ENCODE measurements around the gene CRHR1. TPM values are rescaled to one million over a fixed set of nuclear protein-coding genes. Genes with fewer than 3 reads are reported as not detected.
"Not testable (repeated sequence)": the region's sequence is repeated elsewhere in the genome, so short reads cannot be mapped to it uniquely, and the experiment has no call there.

CRHR1 gene
- polyA plus RNA-seq, 3 donors, result 0.10 to 0.67 TPM; not detected in 1

- WGBS, 3 donors, result 58 to 69% (median 65%) methylated on average over 15 of the region's 15 CpGs
- H3K27ac ChIP-seq (ENCODE audit: low read depth, low read length), result no peak overlapping the region
These were observed 64.9 kb downstream of the CRHR1 start for GRCh38 chr17:45848868-45849535.

GRCh38 chr17:45849536-45849990, 65.4 kb downstream of the CRHR1 start:
- 74 to 78% (median 77%) methylated on average over 6 to 7 of the region's 7 CpGs for WGBS, 3 donors

GRCh38 chr17:45850011-45850410, 65.9 kb downstream of the CRHR1 start:
- no peak overlapping the region for H3K27ac ChIP-seq (ENCODE audit: low read depth, low read length)
- WGBS, 3 donors, result 69 to 72% (median 72%) methylated on average over 4 of the region's 4 CpGs

More at GRCh38 chr17:45849536-45849990, 65.4 kb downstream of the CRHR1 start:
- H3K27ac ChIP-seq (ENCODE audit: low read depth, low read length), result no peak overlapping the region

- 83 to 89% (median 88%) methylated on average over 5 of the region's 5 CpGs for WGBS, 3 donors
- H3K27ac ChIP-seq (ENCODE audit: low read depth, low read length), result no peak overlapping the region
These were observed 66.3 kb downstream of the CRHR1 start for GRCh38 chr17:45850468-45850867.

- no peak overlapping the region for H3K27ac ChIP-seq (ENCODE audit: low read depth, low read length)
- WGBS, 3 donors, result 80 to 87% (median 84%) methylated on average over 6 of the region's 6 CpGs
These were observed 66.9 kb downstream of the CRHR1 start for GRCh38 chr17:45851022-45851421.

DNA sequence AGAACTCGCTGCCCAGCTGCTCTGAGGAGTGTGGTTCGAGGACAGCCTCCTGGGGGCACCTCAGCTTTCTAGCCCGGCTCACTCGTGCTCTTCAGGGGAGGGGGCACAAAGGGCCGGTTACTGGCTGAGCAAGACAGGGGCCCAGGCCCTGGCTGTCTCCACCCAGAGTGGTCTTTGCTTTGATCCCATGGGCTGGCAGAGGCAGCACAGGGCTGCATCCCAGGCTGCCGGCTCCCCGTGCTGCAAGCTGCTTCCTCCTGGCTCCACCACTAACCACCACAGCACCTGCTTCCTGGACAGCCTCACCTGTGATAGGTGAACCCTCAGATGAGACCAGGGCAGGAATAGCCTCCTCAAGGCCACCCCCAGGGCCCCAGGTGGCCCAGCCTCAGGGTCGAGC, 67.3 kb downstream of the CRHR1 start:
- WGBS, 3 donors, result 35 to 39% (median 38%) methylated on average over 8 of the region's 8 CpGs
- H3K27ac ChIP-seq (ENCODE audit: low read depth, low read length), result no peak overlapping the region

DNA sequence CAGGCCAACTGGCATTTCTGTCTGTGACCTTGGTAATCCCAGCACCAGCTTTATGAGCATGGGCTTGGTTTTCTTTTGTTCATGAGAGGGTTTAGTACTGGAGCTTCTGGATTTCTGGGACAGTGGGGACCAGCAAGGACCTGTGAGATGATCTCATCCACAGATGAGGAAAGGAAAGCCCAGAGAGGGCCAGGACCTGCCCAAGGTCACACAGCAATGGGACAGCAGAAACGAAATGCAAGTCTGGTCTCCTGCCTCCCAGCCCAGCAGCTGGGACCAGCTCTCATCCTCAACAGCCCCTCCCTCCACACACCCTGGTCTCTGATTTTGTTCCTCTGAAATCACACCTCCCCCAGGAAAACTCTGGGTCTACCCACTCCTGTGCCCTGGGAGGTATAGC, 67.8 kb downstream of the CRHR1 start:
- no peak overlapping the region for H3K27ac ChIP-seq (ENCODE audit: low read depth, low read length)
- 18 to 77% (median 73%) methylated on average over 1 of the region's 1 CpG for WGBS, 3 donors

DNA sequence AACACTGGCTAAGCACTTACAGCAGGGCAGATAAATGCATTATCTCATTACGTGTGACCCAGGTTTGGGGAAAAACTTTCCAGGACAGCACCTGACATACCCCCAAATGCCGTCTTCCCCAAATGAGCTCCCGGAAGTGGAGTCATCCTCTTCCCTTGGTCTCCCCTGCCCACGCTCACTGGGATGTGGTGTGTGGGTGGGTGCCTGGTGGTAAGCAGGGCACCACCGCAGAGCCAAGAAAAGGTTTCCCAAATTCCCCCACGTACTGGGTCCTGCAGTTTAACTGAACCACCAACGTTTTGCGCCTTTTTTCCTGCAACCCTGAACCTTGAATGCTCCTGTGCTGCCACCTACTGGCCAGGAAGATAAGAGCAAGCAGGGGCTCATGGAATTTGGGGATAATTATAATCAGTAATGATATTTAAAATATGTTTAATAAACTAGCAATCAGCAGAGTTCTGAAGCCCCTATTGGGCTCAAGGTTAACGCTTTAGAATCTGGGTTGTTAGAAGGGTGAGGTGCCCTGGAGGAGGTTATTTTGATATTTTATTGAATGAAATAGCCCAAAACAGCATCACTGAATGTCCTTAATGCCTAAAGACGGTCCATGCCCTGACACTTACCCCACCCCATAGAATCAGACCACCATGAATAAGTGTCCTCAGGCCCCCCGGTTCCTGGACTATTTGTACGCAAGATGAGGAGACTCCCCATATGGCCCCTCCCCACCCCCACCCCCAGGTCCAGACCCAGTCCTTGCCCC, 68.6 kb downstream of the CRHR1 start:
- 20 to 22% (median 22%) methylated on average over 12 of the region's 12 CpGs for WGBS, 3 donors

GRCh38 chr17:45854209-45854608, 70.1 kb downstream of the CRHR1 start:
- no peak overlapping the region for H3K27ac ChIP-seq (ENCODE audit: low read depth, low read length)
- 72 to 83% (median 79%) methylated on average over 9 of the region's 9 CpGs for WGBS, 3 donors

More for the DNA sequence above, 68.6 kb downstream of the CRHR1 start:
- H3K27ac ChIP-seq (ENCODE audit: low read depth, low read length), result no peak overlapping the region

- 45 to 55% (median 51%) methylated on average over 2 of the region's 2 CpGs for WGBS, 3 donors
- H3K27ac ChIP-seq (ENCODE audit: low read depth, low read length), result no peak overlapping the region
These were observed 71.7 kb downstream of the CRHR1 start for GRCh38 chr17:45855691-45856336.

GRCh38 chr17:45857977-45858708, 74.0 kb downstream of the CRHR1 start:
- 32 to 42% (median 37%) methylated on average over 10 of the region's 10 CpGs for WGBS, 3 donors
- H3K27ac ChIP-seq (ENCODE audit: low read depth, low read length), result no peak overlapping the region

- no peak overlapping the region for H3K27ac ChIP-seq (ENCODE audit: low read depth, low read length)
- 75 to 83% (median 82%) methylated on average over 7 of the region's 7 CpGs for WGBS, 3 donors
These were observed 77.0 kb downstream of the CRHR1 start for GRCh38 chr17:45861165-45861564.

- 78 to 85% (median 82%) methylated on average over 9 of the region's 9 CpGs for WGBS, 3 donors
- not testable (repeated sequence) for H3K27ac ChIP-seq (ENCODE audit: low read depth, low read length)
These were observed 78.0 kb downstream of the CRHR1 start for GRCh38 chr17:45862127-45862526.

- 37 to 55% (median 53%) methylated on average over 6 of the region's 6 CpGs for WGBS, 3 donors
- H3K27ac ChIP-seq (ENCODE audit: low read depth, low read length), result no peak overlapping the region
These were observed 79.9 kb downstream of the CRHR1 start for GRCh38 chr17:45863857-45864654.

- WGBS, 3 donors, result 62 to 85% (median 80%) methylated on average over 6 of the region's 6 CpGs
- no peak overlapping the region for H3K27ac ChIP-seq (ENCODE audit: low read depth, low read length)
These were observed 83.1 kb downstream of the CRHR1 start for GRCh38 chr17:45867171-45867570.

- H3K27ac ChIP-seq (ENCODE audit: low read depth, low read length), result no peak overlapping the region
- 63 to 66% (median 65%) methylated on average over 8 of the region's 8 CpGs for WGBS, 3 donors
These were observed 83.6 kb downstream of the CRHR1 start for GRCh38 chr17:45867702-45868101.

- H3K27ac ChIP-seq (ENCODE audit: low read depth, low read length), result no peak overlapping the region
- WGBS, 3 donors, result 42 to 62% (median 57%) methylated on average over 5 of the region's 5 CpGs
These were observed 84.2 kb downstream of the CRHR1 start for GRCh38 chr17:45868276-45868675.

Measured in adipose tissue (tissue), 3 donors.